DOHH2 (cell line): ENCODE results near the gene MS4A7.

ENCODE experiments used
- H3F3A ChIP-seq: fragments of 200-600 bp; sonication (generic), shearing (Covaris generic); 2 replicates; pipeline ENCODE4 v1.6.0; 2016; ENCODE audit warnings: antibody characterized with exemption, mild to moderate bottlenecking; ENCODE audit not compliant: control insufficient read depth, insufficient read depth
- H3K27ac ChIP-seq: fragments of 200-600 bp; sonication (generic); 2 replicates; pipeline ENCODE4 v1.5.1; 2014; ENCODE audit warnings: low read depth, mild to moderate bottlenecking, low read length, moderate library complexity
- H3K27me3 ChIP-seq: fragments of 200-600 bp; sonication (generic); 2 replicates; pipeline ENCODE4 v1.6.1; 2014; ENCODE audit warnings: mild to moderate bottlenecking, low read length, mixed read lengths; ENCODE audit not compliant: control insufficient read depth
- H3K36me3 ChIP-seq: fragments of 200-600 bp; sonication (generic); 2 replicates; pipeline ENCODE4 v1.6.1; 2014; ENCODE audit warnings: mild to moderate bottlenecking, low read length, moderate library complexity, mixed read lengths; ENCODE audit not compliant: control insufficient read depth
- H3K4me1 ChIP-seq: fragments of 200-600 bp; sonication (generic); 2 replicates; pipeline ENCODE4 v1.6.1; 2014; ENCODE audit warnings: mild to moderate bottlenecking, low read length, mixed read lengths; ENCODE audit not compliant: control insufficient read depth
- H3K4me2 ChIP-seq: fragments of 200-600 bp; sonication (generic); 2 replicates; pipeline ENCODE4 v1.6.0; 2014; ENCODE audit warnings: mild to moderate bottlenecking, low read length, moderate library complexity
- H3K4me3 ChIP-seq: fragments of 200-600 bp; sonication (generic); 2 replicates; pipeline ENCODE4 v1.5.1; 2014; ENCODE audit warnings: mild to moderate bottlenecking, low read length, mixed read lengths
- H3K79me2 ChIP-seq: fragments of 200-600 bp; sonication (generic); 2 replicates; pipeline ENCODE4 v1.6.1; 2014; ENCODE audit warnings: mild to moderate bottlenecking, low read length, mixed read lengths; ENCODE audit not compliant: control insufficient read depth
- H3K9me2 ChIP-seq: fragments of 200-600 bp; sonication (generic); replicated peaks from 2 replicates; pipeline ENCODE4 v1.6.1; 2014; ENCODE audit warnings: mild to moderate bottlenecking, low read length, mixed read lengths; ENCODE audit not compliant: control insufficient read depth
- H3K9me3 ChIP-seq: fragments of 200-600 bp; sonication (generic); 2 replicates; pipeline ENCODE4 v1.6.1; 2014; ENCODE audit warnings: antibody characterized with exemption, low read length, mixed read lengths; ENCODE audit not compliant: control insufficient read depth, insufficient read depth
- H4K20me1 ChIP-seq: fragments of 200-600 bp; sonication (generic); 2 replicates; pipeline ENCODE4 v1.6.0; 2014; ENCODE audit warnings: low read depth, mild to moderate bottlenecking, antibody characterized with exemption, low read length, moderate library complexity; ENCODE audit not compliant: control insufficient read depth, insufficient read depth
- EZH2phosphoT487 ChIP-seq: fragments of 200-600 bp; sonication (generic); IDR thresholded peaks from 2 replicates; pipeline ENCODE4 v1.6.1; 2017; ENCODE audit warnings: borderline replicate concordance, mild to moderate bottlenecking, antibody characterized with exemption, low read length, moderate library complexity, mixed read lengths
- TF ChIP-seq, protein P1 (sequence below): fragments of 200-600 bp; sonication (generic); IDR thresholded peaks from one replicate; pipeline ENCODE4 v1.5.1; 2014; ENCODE audit warnings: antibody characterized with exemption, mild to moderate bottlenecking, low read depth, low read length; ENCODE audit not compliant: poor library complexity, severe bottlenecking

The MS4A7 gene

DNA sequence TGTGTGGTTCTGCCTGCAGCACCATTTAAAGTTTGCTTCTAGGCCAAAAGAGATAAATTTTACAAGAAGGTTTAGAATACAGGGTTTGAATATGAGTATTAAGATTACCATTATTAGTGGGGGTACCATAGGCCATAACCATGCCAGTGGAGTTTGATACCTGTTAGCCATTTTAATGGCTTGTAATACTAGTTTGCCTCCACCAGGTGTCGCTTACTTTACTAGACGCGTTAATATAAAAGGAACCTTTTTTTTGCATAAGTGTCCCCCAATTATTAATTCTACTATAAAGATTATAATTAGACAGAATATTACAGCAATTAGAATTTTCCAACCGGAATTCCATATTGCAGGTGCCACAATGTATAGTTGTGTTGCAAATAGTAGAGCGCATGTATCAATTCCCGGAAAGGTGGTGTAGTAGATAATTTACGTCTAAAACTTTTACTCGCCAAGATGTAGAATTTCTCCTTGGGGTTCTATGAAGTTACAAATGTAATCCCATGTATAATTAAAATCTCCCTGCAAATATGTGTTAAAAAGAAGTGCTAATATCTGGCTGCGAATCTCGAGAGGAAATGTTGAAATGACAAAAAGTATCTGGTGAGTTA is 35.1 kb upstream of the MS4A7 start:
- Histone ChIP-seq H3K27me3 (no peaks in the 10 kb centered on the region), H4K20me1 (no peaks in the 10 kb centered on the region), H3F3A (no peaks in the 10 kb centered on the region), H3K27ac (no peak overlapping the region), H3K4me3 (no peak overlapping the region), H3K9me3 (no peaks in the 10 kb centered on the region), H3K9me2 (no peaks in the 10 kb centered on the region), H3K36me3 (no peaks in the 10 kb centered on the region), H3K4me2 (no peak overlapping the region), H3K79me2 (no peaks in the 10 kb centered on the region), H3K4me1 (no peaks in the 10 kb centered on the region)
- no peak for TF ChIP-seq EZH2phosphoT487
- TF ChIP-seq, protein P1, sequence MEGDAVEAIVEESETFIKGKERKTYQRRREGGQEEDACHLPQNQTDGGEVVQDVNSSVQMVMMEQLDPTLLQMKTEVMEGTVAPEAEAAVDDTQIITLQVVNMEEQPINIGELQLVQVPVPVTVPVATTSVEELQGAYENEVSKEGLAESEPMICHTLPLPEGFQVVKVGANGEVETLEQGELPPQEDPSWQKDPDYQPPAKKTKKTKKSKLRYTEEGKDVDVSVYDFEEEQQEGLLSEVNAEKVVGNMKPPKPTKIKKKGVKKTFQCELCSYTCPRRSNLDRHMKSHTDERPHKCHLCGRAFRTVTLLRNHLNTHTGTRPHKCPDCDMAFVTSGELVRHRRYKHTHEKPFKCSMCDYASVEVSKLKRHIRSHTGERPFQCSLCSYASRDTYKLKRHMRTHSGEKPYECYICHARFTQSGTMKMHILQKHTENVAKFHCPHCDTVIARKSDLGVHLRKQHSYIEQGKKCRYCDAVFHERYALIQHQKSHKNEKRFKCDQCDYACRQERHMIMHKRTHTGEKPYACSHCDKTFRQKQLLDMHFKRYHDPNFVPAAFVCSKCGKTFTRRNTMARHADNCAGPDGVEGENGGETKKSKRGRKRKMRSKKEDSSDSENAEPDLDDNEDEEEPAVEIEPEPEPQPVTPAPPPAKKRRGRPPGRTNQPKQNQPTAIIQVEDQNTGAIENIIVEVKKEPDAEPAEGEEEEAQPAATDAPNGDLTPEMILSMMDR = peak; percentile 69

DNA sequence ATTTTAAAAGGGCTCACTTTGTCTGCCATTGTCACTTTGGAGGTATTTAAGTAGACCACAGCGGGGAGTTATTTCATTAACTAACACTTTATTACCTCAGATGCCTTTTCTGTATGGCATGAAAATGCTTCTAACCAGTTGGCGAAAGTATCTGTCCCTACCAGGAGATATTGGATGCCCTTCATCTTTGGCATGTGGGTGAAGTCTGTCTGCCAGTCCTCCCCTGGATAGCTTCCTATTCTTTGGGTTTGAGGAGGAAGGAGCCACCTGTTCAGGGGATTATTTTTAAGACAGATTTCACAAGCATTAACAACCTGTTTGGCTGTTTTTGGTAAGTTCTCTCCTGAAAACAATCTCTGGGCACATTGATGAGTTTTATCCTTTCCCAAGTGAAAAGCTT is 34.2 kb upstream of the MS4A7 start:
- H3K79me2 ChIP-seq = no peaks in the 10 kb centered on the region
- H3K4me2 ChIP-seq = no peak overlapping the region
- H3K4me3 ChIP-seq = no peak overlapping the region
- no peaks in the 10 kb centered on the region for H3K9me3 ChIP-seq
- H4K20me1 ChIP-seq = no peaks in the 10 kb centered on the region
- TF ChIP-seq EZH2phosphoT487 = no peak
- TF ChIP-seq, protein P1 = no peak
- no peaks in the 10 kb centered on the region for H3K27me3 ChIP-seq
- no peaks in the 10 kb centered on the region for H3K9me2 ChIP-seq
- no peak overlapping the region for H3K27ac ChIP-seq
- no peaks in the 10 kb centered on the region for H3F3A ChIP-seq
- no peaks in the 10 kb centered on the region for H3K4me1 ChIP-seq
- H3K36me3 ChIP-seq = no peaks in the 10 kb centered on the region

DNA sequence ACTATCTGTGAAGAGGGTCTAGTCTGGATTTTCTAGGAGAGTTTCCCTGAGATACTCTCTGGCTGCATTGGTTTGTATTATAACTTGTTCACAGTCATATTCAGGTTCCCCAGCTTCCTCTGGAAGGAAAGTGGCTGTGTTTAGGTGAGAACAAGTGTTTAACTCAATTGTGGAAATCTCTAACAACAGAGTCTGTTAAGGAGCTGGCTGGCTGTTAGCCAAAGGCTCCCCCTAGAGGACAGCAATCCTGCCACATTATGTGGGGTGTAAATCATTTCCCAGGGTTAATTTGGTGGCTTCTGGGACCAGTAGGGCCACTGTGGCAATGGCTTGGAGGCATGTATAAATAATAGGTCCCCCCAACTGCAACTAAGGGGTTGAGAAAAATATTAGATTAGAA is 32.8 kb upstream of the MS4A7 start:
- no peaks in the 10 kb centered on the region for H3K36me3 ChIP-seq
- no peaks in the 10 kb centered on the region for H3F3A ChIP-seq
- no peaks in the 10 kb centered on the region for H4K20me1 ChIP-seq
- H3K4me3 ChIP-seq = no peak overlapping the region
- H3K9me3 ChIP-seq = no peaks in the 10 kb centered on the region
- no peaks in the 10 kb centered on the region for H3K9me2 ChIP-seq
- H3K27ac ChIP-seq = no peak overlapping the region
- peaks cover 6% of the 10 kb centered on the region for H3K4me1 ChIP-seq
- TF ChIP-seq, protein P1 = peak; percentile 83
- TF ChIP-seq EZH2phosphoT487 = no peak
- H3K27me3 ChIP-seq = no peaks in the 10 kb centered on the region
- no peak overlapping the region for H3K4me2 ChIP-seq
- no peaks in the 10 kb centered on the region for H3K79me2 ChIP-seq
